ENCODE measurements around the gene S100A9.
A peak's percentile ranks its signal among the peaks of the same experiment; 100 is the strongest.

Gene S100A9

DNA sequence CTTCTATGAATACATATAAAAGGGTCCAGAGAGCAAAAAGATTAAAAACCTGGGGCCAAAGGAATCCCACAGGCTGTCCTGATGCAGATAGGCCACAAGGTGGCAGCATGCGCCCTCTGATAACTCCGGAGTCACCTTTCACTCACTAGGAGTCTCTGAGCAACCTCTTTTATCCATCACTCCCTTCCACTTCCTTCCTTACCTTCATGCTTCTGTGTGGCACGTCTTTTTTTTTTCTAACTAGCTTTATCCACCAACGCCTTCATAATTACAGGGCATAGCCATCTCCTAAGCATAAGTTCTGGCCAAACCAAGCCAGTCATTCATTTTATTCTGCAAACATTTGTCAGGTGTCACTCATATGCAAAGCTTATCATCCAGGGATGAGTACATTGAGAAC, 5.1 kb upstream of the S100A9 start:
- no peaks in the 10 kb centered on the region for H3K79me2 ChIP-seq (ENCODE audit: control insufficient read depth, low read length)
- TF ChIP-seq, protein P1, sequence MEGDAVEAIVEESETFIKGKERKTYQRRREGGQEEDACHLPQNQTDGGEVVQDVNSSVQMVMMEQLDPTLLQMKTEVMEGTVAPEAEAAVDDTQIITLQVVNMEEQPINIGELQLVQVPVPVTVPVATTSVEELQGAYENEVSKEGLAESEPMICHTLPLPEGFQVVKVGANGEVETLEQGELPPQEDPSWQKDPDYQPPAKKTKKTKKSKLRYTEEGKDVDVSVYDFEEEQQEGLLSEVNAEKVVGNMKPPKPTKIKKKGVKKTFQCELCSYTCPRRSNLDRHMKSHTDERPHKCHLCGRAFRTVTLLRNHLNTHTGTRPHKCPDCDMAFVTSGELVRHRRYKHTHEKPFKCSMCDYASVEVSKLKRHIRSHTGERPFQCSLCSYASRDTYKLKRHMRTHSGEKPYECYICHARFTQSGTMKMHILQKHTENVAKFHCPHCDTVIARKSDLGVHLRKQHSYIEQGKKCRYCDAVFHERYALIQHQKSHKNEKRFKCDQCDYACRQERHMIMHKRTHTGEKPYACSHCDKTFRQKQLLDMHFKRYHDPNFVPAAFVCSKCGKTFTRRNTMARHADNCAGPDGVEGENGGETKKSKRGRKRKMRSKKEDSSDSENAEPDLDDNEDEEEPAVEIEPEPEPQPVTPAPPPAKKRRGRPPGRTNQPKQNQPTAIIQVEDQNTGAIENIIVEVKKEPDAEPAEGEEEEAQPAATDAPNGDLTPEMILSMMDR (IDR thresholded peaks at IDR 0.05; ENCODE audit: low read depth, low read length, poor library complexity, severe bottlenecking) = peak; percentile 75
- TF ChIP-seq EZH2phosphoT487 (IDR thresholded peaks at IDR 0.05; ENCODE audit: borderline replicate concordance, low read length) = no peak
- no peak overlapping the region for H3K27ac ChIP-seq (ENCODE audit: low read depth, low read length)
- no peaks in the 10 kb centered on the region for H3F3A ChIP-seq (ENCODE audit: control insufficient read depth, insufficient read depth)
- no peaks in the 10 kb centered on the region for H3K36me3 ChIP-seq (ENCODE audit: control insufficient read depth, low read length)
- H3K4me2 ChIP-seq (ENCODE audit: low read length) = no peak overlapping the region
- no peaks in the 10 kb centered on the region for H3K9me3 ChIP-seq (ENCODE audit: control insufficient read depth, insufficient read depth, low read length)
- H3K27me3 ChIP-seq (ENCODE audit: control insufficient read depth, low read length) = peaks cover 11% of the 10 kb centered on the region
- no peak overlapping the region for H3K4me3 ChIP-seq (ENCODE audit: low read length)
- no peaks in the 10 kb centered on the region for H3K9me2 ChIP-seq (replicated peaks; ENCODE audit: control insufficient read depth, low read length)
- no peaks in the 10 kb centered on the region for H4K20me1 ChIP-seq (ENCODE audit: control insufficient read depth, insufficient read depth, low read depth, low read length)
- no peaks in the 10 kb centered on the region for H3K4me1 ChIP-seq (ENCODE audit: control insufficient read depth, low read length)

DNA sequence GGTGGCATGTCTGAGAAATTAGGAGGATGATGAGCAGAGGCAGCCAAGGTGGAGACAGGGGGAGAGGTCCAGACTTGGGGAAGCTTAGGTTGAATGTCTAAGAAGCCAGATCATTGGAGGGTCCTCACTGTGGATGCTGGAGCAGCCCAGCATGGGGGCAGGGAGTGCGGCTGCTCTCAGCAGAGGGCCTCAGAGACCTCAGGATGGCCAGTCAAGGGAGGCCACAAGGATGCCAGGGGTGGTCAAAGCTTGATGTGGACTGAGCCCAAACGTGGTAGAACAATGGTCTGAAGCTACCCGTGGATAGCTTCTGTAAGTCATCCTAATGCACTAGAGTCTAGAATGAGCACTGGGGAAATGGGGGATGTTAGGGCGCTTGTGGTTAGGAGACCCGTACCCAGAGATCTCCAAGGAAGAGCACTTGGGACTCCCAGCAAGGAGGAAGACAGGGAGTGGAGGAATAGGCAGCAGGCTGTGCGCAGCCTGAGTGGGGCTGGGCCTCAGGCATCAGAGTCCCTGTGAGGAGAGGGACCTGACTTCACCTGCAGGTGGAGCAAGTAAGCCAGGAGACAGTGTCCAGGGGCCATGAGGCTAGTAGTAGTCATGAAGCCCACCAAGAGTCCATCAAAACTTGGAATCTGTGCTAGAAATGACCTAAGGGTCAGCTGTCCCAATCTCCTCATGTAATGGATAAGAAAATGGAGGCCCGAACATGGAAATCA, 4.3 kb upstream of the S100A9 start:
- H3K27ac ChIP-seq (ENCODE audit: low read depth, low read length) = no peak overlapping the region
- no peak overlapping the region for H3K4me3 ChIP-seq (ENCODE audit: low read length)
- no peaks in the 10 kb centered on the region for H3K79me2 ChIP-seq (ENCODE audit: control insufficient read depth, low read length)
- no peaks in the 10 kb centered on the region for H3K9me3 ChIP-seq (ENCODE audit: control insufficient read depth, insufficient read depth, low read length)
- no peaks in the 10 kb centered on the region for H3F3A ChIP-seq (ENCODE audit: control insufficient read depth, insufficient read depth)
- no peaks in the 10 kb centered on the region for H3K9me2 ChIP-seq (replicated peaks; ENCODE audit: control insufficient read depth, low read length)
- no peaks in the 10 kb centered on the region for H3K36me3 ChIP-seq (ENCODE audit: control insufficient read depth, low read length)
- TF ChIP-seq, protein P1 (IDR thresholded peaks at IDR 0.05; ENCODE audit: low read depth, low read length, poor library complexity, severe bottlenecking) = peak; percentile 46
- TF ChIP-seq EZH2phosphoT487 (IDR thresholded peaks at IDR 0.05; ENCODE audit: borderline replicate concordance, low read length) = no peak
- H3K4me1 ChIP-seq (ENCODE audit: control insufficient read depth, low read length) = no peaks in the 10 kb centered on the region
- H3K4me2 ChIP-seq (ENCODE audit: low read length) = no peak overlapping the region
- no peaks in the 10 kb centered on the region for H4K20me1 ChIP-seq (ENCODE audit: control insufficient read depth, insufficient read depth, low read depth, low read length)
- H3K27me3 ChIP-seq (ENCODE audit: control insufficient read depth, low read length) = peaks cover 11% of the 10 kb centered on the region

DNA sequence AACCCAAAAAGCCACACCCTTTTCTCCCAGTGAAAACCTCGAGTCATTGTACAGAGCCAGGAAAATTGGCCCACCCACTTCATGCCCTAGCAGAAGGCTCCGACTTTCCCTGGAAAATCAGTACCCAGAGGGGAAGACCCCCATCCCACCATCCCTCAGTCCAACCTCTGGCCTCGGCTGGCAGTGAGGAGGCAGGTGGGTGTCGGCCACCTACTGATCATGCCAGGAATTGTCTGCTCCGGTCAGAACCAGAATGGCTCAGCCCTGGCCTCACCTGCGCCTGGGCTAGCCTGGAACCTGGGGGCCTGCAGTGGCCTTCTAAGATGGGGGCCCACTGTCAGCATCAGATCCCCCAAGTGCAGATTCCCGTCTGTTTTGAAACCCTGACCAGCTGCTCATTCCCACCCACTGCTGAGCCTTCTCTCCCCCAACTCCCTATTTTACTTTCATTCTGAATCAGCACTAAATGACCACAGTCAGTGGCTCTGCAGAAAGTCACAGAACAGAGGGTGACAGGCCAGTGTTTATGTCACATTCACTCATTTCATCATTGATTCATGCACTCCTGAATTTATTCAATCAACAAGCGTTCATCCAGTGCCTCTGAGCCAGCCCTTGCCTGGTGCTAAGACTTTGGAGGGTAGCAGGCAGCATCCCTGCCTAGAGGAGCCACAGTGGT, 3.0 kb upstream of the S100A9 start:
- TF ChIP-seq, protein P1 (IDR thresholded peaks at IDR 0.05; ENCODE audit: low read depth, low read length, poor library complexity, severe bottlenecking) = no peak
- TF ChIP-seq EZH2phosphoT487 (IDR thresholded peaks at IDR 0.05; ENCODE audit: borderline replicate concordance, low read length) = no peak
- no peaks in the 10 kb centered on the region for H3K4me1 ChIP-seq (ENCODE audit: control insufficient read depth, low read length)
- H3K36me3 ChIP-seq (ENCODE audit: control insufficient read depth, low read length) = no peaks in the 10 kb centered on the region
- no peak overlapping the region for H3K27ac ChIP-seq (ENCODE audit: low read depth, low read length)
- no peaks in the 10 kb centered on the region for H3K79me2 ChIP-seq (ENCODE audit: control insufficient read depth, low read length)
- peaks cover 4% of the 10 kb centered on the region for H3K27me3 ChIP-seq (ENCODE audit: control insufficient read depth, low read length)
- H3K9me2 ChIP-seq (replicated peaks; ENCODE audit: control insufficient read depth, low read length) = no peaks in the 10 kb centered on the region
- H3K9me3 ChIP-seq (ENCODE audit: control insufficient read depth, insufficient read depth, low read length) = no peaks in the 10 kb centered on the region
- no peaks in the 10 kb centered on the region for H4K20me1 ChIP-seq (ENCODE audit: control insufficient read depth, insufficient read depth, low read depth, low read length)
- H3K4me3 ChIP-seq (ENCODE audit: low read length) = no peak overlapping the region
- H3K4me2 ChIP-seq (ENCODE audit: low read length) = no peak overlapping the region
- H3F3A ChIP-seq (ENCODE audit: control insufficient read depth, insufficient read depth) = no peaks in the 10 kb centered on the region

Data from DOHH2 (cell line).